K562 (cell line): ENCODE data around the gene VPS26A. TPM values are rescaled to one million over a fixed set of nuclear protein-coding genes. Genes with fewer than 3 reads are reported as not detected.
A peak's percentile ranks its signal among the peaks of the same experiment; 100 is the strongest.

ENCODE experiments used
- C11orf30 ChIP-seq: fragments of 450-650 bp; IDR thresholded peaks from 2 replicates; pipeline ENCODE4 v1.6.1; 2016; ENCODE audit warnings: low read depth, mild to moderate bottlenecking
- CBFA2T2 ChIP-seq: fragments of 450-650 bp; conservative IDR thresholded peaks from 2 replicates; pipeline ENCODE4 v1.6.1; 2017; ENCODE audit warnings: mild to moderate bottlenecking
- CEBPG ChIP-seq, 3 experiments: fragments of 200-800 bp in 1 of 3; sonication (Bioruptor generic) in 1 of 3; sonication (generic) in 1 of 3; formaldehyde crosslinking in 1 of 3; IDR thresholded peaks in 2 of 3; conservative IDR thresholded peaks in 1 of 3; 2 replicates each; pipeline versions ENCODE4 v1.6.1 to v1.8.0; 2016 to 2022; ENCODE audit warnings: missing compliant biosample characterization in 2 of 3, missing genetic modification characterization in 2 of 3, mild to moderate bottlenecking in 1 of 3, missing genetic modification reagents in 1 of 3
- CHD1 ChIP-seq: fragments of 200-600 bp; sonication (generic); IDR thresholded peaks from one replicate; pipeline ENCODE4 v1.6.1; 2012; ENCODE audit warnings: mild to moderate bottlenecking, moderate library complexity, low read length, inconsistent platforms
- E2F8 ChIP-seq: fragments of 450-650 bp; IDR thresholded peaks from 2 replicates; pipeline ENCODE4 v1.7.1; 2018; ENCODE audit warnings: mild to moderate bottlenecking, low read depth; ENCODE audit not compliant: partially characterized antibody
- FOSL1 ChIP-seq: fragments of 200-800 bp; sonication (Bioruptor generic); conservative IDR thresholded peaks from 2 replicates; pipeline ENCODE4 v1.6.1; 2016; ENCODE audit warnings: missing genetic modification characterization, missing compliant biosample characterization
- HNRNPH1 ChIP-seq: fragments of 200-400 bp; formaldehyde crosslinking; optimal IDR thresholded peaks from 2 replicates; pipeline ENCODE3; 2017; ENCODE audit warnings: low read depth, mild to moderate bottlenecking, low read length, moderate library complexity
- HSF4 ChIP-seq: fragments of 250-450 bp; sonication (Bioruptor Pico); IDR thresholded peaks from 2 replicates; pipeline ENCODE4 v2.1.2; 2022; ENCODE audit warnings: mild to moderate bottlenecking, moderate library complexity, borderline replicate concordance
- L3MBTL2 ChIP-seq: fragments of 450-650 bp; IDR thresholded peaks from 2 replicates; pipeline ENCODE4 v1.6.1; 2016; ENCODE audit warnings: mild to moderate bottlenecking, moderate library complexity
- NFYB ChIP-seq: IDR thresholded peaks from 2 replicates; pipeline ENCODE4 v1.6.1; 2011; ENCODE audit warnings: mild to moderate bottlenecking, moderate library complexity; ENCODE audit not compliant: insufficient read length; ENCODE audit errors: extremely low read depth
- PKNOX1 ChIP-seq: fragments of 450-650 bp; IDR thresholded peaks from 2 replicates; pipeline ENCODE4 v1.6.1; 2016
- SIN3B ChIP-seq: fragments of 450-650 bp; IDR thresholded peaks from 2 replicates; pipeline ENCODE4 v1.6.1; 2017; ENCODE audit warnings: low read depth, mild to moderate bottlenecking, moderate library complexity
- TAF1 ChIP-seq: IDR thresholded peaks from 2 replicates; pipeline ENCODE4 v1.6.1; 2011; ENCODE audit warnings: mild to moderate bottlenecking, low read length, moderate library complexity; ENCODE audit not compliant: insufficient read depth, control insufficient read depth, severe bottlenecking; ENCODE audit errors: extremely low read depth
- TAF7 ChIP-seq: fragments of 450-650 bp; IDR thresholded peaks from 2 replicates; pipeline ENCODE4 v1.6.1; 2016; ENCODE audit warnings: missing genetic modification characterization, missing compliant biosample characterization
- TEAD4 ChIP-seq, 2 experiments: sonication (generic) in 1 of 2; formaldehyde crosslinking in 1 of 2; IDR thresholded peaks; 2 replicates each; pipeline versions ENCODE4 v1.6.1 to v1.8.0; 2012 to 2022; ENCODE audit warnings: borderline replicate concordance in 1 of 2, inconsistent platforms in 1 of 2, low read length in 1 of 2, mild to moderate bottlenecking in 1 of 2, missing genetic modification reagents in 1 of 2
- TGIF2 ChIP-seq: sonication (generic); formaldehyde crosslinking; IDR thresholded peaks from 2 replicates; pipeline ENCODE4 v1.8.1; 2022; ENCODE audit warnings: mild to moderate bottlenecking, missing genetic modification reagents, moderate library complexity
- TRIM24 ChIP-seq, 2 experiments: fragments of 450-650 bp; IDR thresholded peaks; 2 replicates each; pipeline ENCODE4 v1.6.1; 2016
- ZNF232 ChIP-seq: sonication (generic); formaldehyde crosslinking; IDR thresholded peaks from 2 replicates; pipeline ENCODE4 v1.8.0; 2022; ENCODE audit warnings: mild to moderate bottlenecking, missing genetic modification reagents
- ZNF280B ChIP-seq: fragments of 250-450 bp; sonication (Bioruptor Pico); IDR thresholded peaks from 2 replicates; pipeline ENCODE4 v1.5.1; 2021; ENCODE audit warnings: mild to moderate bottlenecking
- ZNF511 ChIP-seq: sonication (generic); formaldehyde crosslinking; IDR thresholded peaks from 2 replicates; pipeline ENCODE4 v1.8.0; 2022; ENCODE audit warnings: mild to moderate bottlenecking, missing genetic modification reagents
- polyA plus RNA-seq, 8 experiments: library from polyadenylated mRNA; depleted of rRNA in 4 of 8; stranded (reverse) in 5 of 8; unstranded in 3 of 8; fragments of >200 nt; fragmentation: Nextera tagmentation in 2 of 8; fragmentation: Illumina TruSeq in 1 of 8; extraction: Ambion mirVana in 2 of 8; extraction: Trizol in 1 of 8; gene quantifications; 2 replicates each; pipeline versions ENCODE4 v1.2.1 to v1.2.3, GENCODE V29; 2011 to 2014; ENCODE audit warnings: inconsistent platforms in 1 of 8, missing spikeins in 1 of 8
- total RNA-seq, 7 experiments: library from RNA; depleted of rRNA in 6 of 7; stranded (reverse); fragments of >200 nt in 6 of 7; fragmentation: Illumina TruSeq in 2 of 7; extraction: Trizol in 2 of 7; gene quantifications; 2 replicates each; pipeline versions ENCODE4 v1.2.1 to v1.2.3, GENCODE V29; 2011 to 2021; ENCODE audit warnings: low replicate concordance in 1 of 7

The VPS26A gene
- total and polyA plus RNA-seq, 9 of the 15 experiments (the other 6 are each of a cell fraction or from before 2014, with no cell fraction given), result 47.1 to 137 (median 69.3) TPM

GRCh38 chr10:69214666-69215131 lies 90.7 kb downstream of the VPS26A start (continued):
- TF ChIP-seq TEAD4 (IDR thresholded peaks at IDR 0.05; ENCODE audit: low read length) (no peak), TEAD4 (CRISPR knock-in tag; IDR thresholded peaks at IDR 0.05; ENCODE audit: borderline replicate concordance) (no peak), L3MBTL2 (no peak), CBFA2T2 (no peak), PKNOX1 (no peak), TAF7 (tag) (no peak), HNRNPH1 (no peak), CHD1 (no peak), HSF4 (CRISPR knock-in tag) (no peak), CEBPG (CRISPR knock-in tag; IDR thresholded peaks at IDR 0.05) (peak; percentile 59), CEBPG (tag; conservative IDR thresholded peaks at IDR 0.05 in 1 of 2, IDR thresholded peaks at IDR 0.05 in 1 of 2) (no peak; a peak in 1 of 4 replicates), E2F8 (no peak), TGIF2 (CRISPR knock-in tag) (no peak), C11orf30 (peak; percentile 94), NFYB (no peak), SIN3B (no peak), FOSL1 (no peak), TAF1 (no peak), ZNF511 (CRISPR knock-in tag) (no peak), ZNF280B (CRISPR knock-in tag) (no peak), ZNF232 (no peak), TRIM24 (IDR thresholded peaks at IDR 0.05) (0 out of 4 replicates have a peak, but pooled peaks of 1 of the 2 experiments have one; percentile 18)
